ENCODE measurements around the gene LAMTOR1. TPM values are rescaled to one million over a fixed set of nuclear protein-coding genes. Genes with fewer than 3 reads are reported as not detected.

The LAMTOR1 gene
- total RNA-seq, 1 experiment from 2014 or later = 94.6 TPM

GRCh38 chr11:72102631-72102945 lies 509 bp downstream of the LAMTOR1 start:
- H3K27me3 ChIP-seq (ENCODE audit: insufficient read depth, low read depth) = no peaks in the 10 kb centered on the region
- peak overlapping the region; percentile 95 for H3K4me3 ChIP-seq
- no peaks in the 10 kb centered on the region for H3K9me2 ChIP-seq (ENCODE audit: insufficient read depth)
- peak overlapping the region; percentile 83 for H2AFZ ChIP-seq
- H4K20me1 ChIP-seq (ENCODE audit: insufficient read depth) = no peaks in the 10 kb centered on the region
- peaks cover 15% of the 10 kb centered on the region; the same call in 1 of the 2 replicates for H3F3A ChIP-seq (ENCODE audit: insufficient read depth, low read depth)
- intact Hi-C loops (cut with micrococcal nuclease; ENCODE audit: unreplicated experiment) = loop anchor here (5.0 kb wide), 1 partner anchor 80 kb away; no protein-coding TSS in a partner anchor
- DNase-seq = no peak
- H3K4me1 ChIP-seq (replicated peaks; ENCODE audit: insufficient read depth) = peaks cover 13% of the 10 kb centered on the region
- no peaks in the 10 kb centered on the region for H3K9me3 ChIP-seq (ENCODE audit: insufficient read depth, low read depth)
- H3K79me2 ChIP-seq (ENCODE audit: low read depth) = peaks cover 38% of the 10 kb centered on the region
- ChIA-PET CTCF (no interaction called here), POLR2A (ENCODE audit: unreplicated experiment) (no interaction called here)
- BruUV-seq (replicated peaks) = no TSS peak
- H3K36me3 ChIP-seq (ENCODE audit: low read depth) = no peaks in the 10 kb centered on the region
- no peak for TF ChIP-seq EZH2 (IDR thresholded peaks at IDR 0.05; ENCODE audit: low read depth)
- no peak for TF ChIP-seq CTCF (conservative IDR thresholded peaks at IDR 0.05)
- peak overlapping the region; percentile 97 for H3K4me2 ChIP-seq
- peak overlapping the region; percentile 71 for H3K27ac ChIP-seq

- intact Hi-C loops (cut with micrococcal nuclease; ENCODE audit: unreplicated experiment) = loop anchor here (5.0 kb wide), 1 partner anchor 80 kb away; no protein-coding TSS in a partner anchor
These were observed 935 bp downstream of the LAMTOR1 start for GRCh38 chr11:72102162-72102561.

GRCh38 chr11:72100462-72100861 lies 2.6 kb downstream of the LAMTOR1 start:
- H3F3A ChIP-seq (ENCODE audit: insufficient read depth, low read depth) = peaks cover 15% of the 10 kb centered on the region; the same call in 1 of the 2 replicates
- no TSS peak for BruUV-seq (replicated peaks)
- no peak for DNase-seq
- no peaks in the 10 kb centered on the region for H3K9me3 ChIP-seq (ENCODE audit: insufficient read depth, low read depth)
- TF ChIP-seq EZH2 (IDR thresholded peaks at IDR 0.05; ENCODE audit: low read depth) (no peak), CTCF (conservative IDR thresholded peaks at IDR 0.05) (no peak)
- H3K4me1 ChIP-seq (replicated peaks; ENCODE audit: insufficient read depth) = peaks cover 13% of the 10 kb centered on the region
- H3K27me3 ChIP-seq (ENCODE audit: insufficient read depth, low read depth) = no peaks in the 10 kb centered on the region
- H3K9me2 ChIP-seq (ENCODE audit: insufficient read depth) = no peaks in the 10 kb centered on the region
- POLR2A ChIA-PET (ENCODE audit: unreplicated experiment) = interaction anchor here (0.7 kb wide), 1 partner anchor 15 kb away, joined by 3 read pairs; no protein-coding TSS in a partner anchor
- CTCF ChIA-PET = no interaction called here
- peaks cover 38% of the 10 kb centered on the region for H3K79me2 ChIP-seq (ENCODE audit: low read depth)
- no peak overlapping the region for H3K4me2 ChIP-seq
- no peak overlapping the region for H3K4me3 ChIP-seq
- intact Hi-C loops (cut with micrococcal nuclease; ENCODE audit: unreplicated experiment) = loop anchor here (5.0 kb wide), 1 partner anchor 82 kb away; no protein-coding TSS in a partner anchor
- no peaks in the 10 kb centered on the region for H4K20me1 ChIP-seq (ENCODE audit: insufficient read depth)
- H3K36me3 ChIP-seq (ENCODE audit: low read depth) = peaks cover 7% of the 10 kb centered on the region; the same call in 1 of the 2 replicates
- no peak overlapping the region for H2AFZ ChIP-seq
- H3K27ac ChIP-seq = no peak overlapping the region

More at GRCh38 chr11:72102162-72102561, 935 bp downstream of the LAMTOR1 start:
- no peaks in the 10 kb centered on the region for H3K9me2 ChIP-seq (ENCODE audit: insufficient read depth)
- DNase-seq = no peak
- peaks cover 15% of the 10 kb centered on the region; the same call in 1 of the 2 replicates for H3F3A ChIP-seq (ENCODE audit: insufficient read depth, low read depth)
- CTCF ChIA-PET = no interaction called here
- no TSS peak for BruUV-seq (replicated peaks)
- H3K4me1 ChIP-seq (replicated peaks; ENCODE audit: insufficient read depth) = peaks cover 13% of the 10 kb centered on the region
- H4K20me1 ChIP-seq (ENCODE audit: insufficient read depth) = no peaks in the 10 kb centered on the region
- H3K79me2 ChIP-seq (ENCODE audit: low read depth) = peaks cover 38% of the 10 kb centered on the region
- no peak overlapping the region; the same call in 1 of the 2 replicates for H2AFZ ChIP-seq
- peak overlapping the region; percentile 97 for H3K4me2 ChIP-seq
- H3K36me3 ChIP-seq (ENCODE audit: low read depth) = peaks cover 2% of the 10 kb centered on the region; the same call in 1 of the 2 replicates
- TF ChIP-seq EZH2 (IDR thresholded peaks at IDR 0.05; ENCODE audit: low read depth) (no peak), CTCF (conservative IDR thresholded peaks at IDR 0.05) (no peak)
- H3K4me3 ChIP-seq = peak overlapping the region; percentile 95
- POLR2A ChIA-PET (ENCODE audit: unreplicated experiment) = no interaction called here
- peak overlapping the region; percentile 71 for H3K27ac ChIP-seq
- no peaks in the 10 kb centered on the region for H3K27me3 ChIP-seq (ENCODE audit: insufficient read depth, low read depth)
- no peaks in the 10 kb centered on the region for H3K9me3 ChIP-seq (ENCODE audit: insufficient read depth, low read depth)
